ENCODE data around the gene LMBRD2. TPM values are rescaled to one million over a fixed set of nuclear protein-coding genes. Genes with fewer than 3 reads are reported as not detected.

Gene LMBRD2
- total RNA-seq, 4 donors from 2014 or later = 6.9 to 23.2 (median 8.8) TPM

- peaks cover 0 to 4% (median 0%) of the 10 kb centered on the region in 4 donors for H3K27me3 ChIP-seq
- no peaks in the 10 kb centered on the region for H3K36me3 ChIP-seq
- H3K4me3 ChIP-seq = no peak overlapping the region
- TF ChIP-seq CTCF (IDR thresholded peaks at IDR 0.05) (no peak), POLR2A (IDR thresholded peaks at IDR 0.05) (no peak)
- 74 to 79% methylated on average over 5 of the region's 5 CpGs for WGBS, 2 donors
- no peaks in the 10 kb centered on the region for H3K4me1 ChIP-seq
- no peaks in the 10 kb centered on the region for H3K9me3 ChIP-seq
- DNase-seq = no peak
- intact Hi-C loops (cut with DNase I) = no loop called here
- no peak overlapping the region for H3K27ac ChIP-seq
Measured at GRCh38 chr5:36055984-36056383, 95.7 kb downstream of the LMBRD2 start.

- no peak for TF ChIP-seq CTCF (IDR thresholded peaks at IDR 0.05)
- no peak for TF ChIP-seq POLR2A (IDR thresholded peaks at IDR 0.05)
- Histone ChIP-seq H3K27me3 (peaks cover 0 to 4% (median 0%) of the 10 kb centered on the region in 4 donors), H3K4me1 (no peaks in the 10 kb centered on the region), H3K4me3 (no peak overlapping the region), H3K9me3 (no peaks in the 10 kb centered on the region), H3K27ac (no peak overlapping the region), H3K36me3 (no peaks in the 10 kb centered on the region)
- intact Hi-C loops (cut with DNase I) = no loop called here
- WGBS, 2 donors = 44 to 63% methylated on average over 2 to 3 of the region's 3 CpGs
- no peak for DNase-seq
Measured at GRCh38 chr5:36054647-36055046, 97.0 kb downstream of the LMBRD2 start.

- intact Hi-C loops (cut with DNase I) = no loop called here
- no peak for TF ChIP-seq CTCF (IDR thresholded peaks at IDR 0.05)
- TF ChIP-seq POLR2A (IDR thresholded peaks at IDR 0.05) = no peak
- Histone ChIP-seq H3K4me3 (no peak overlapping the region), H3K36me3 (no peaks in the 10 kb centered on the region), H3K4me1 (no peaks in the 10 kb centered on the region), H3K27ac (no peak overlapping the region), H3K9me3 (no peaks in the 10 kb centered on the region), H3K27me3 (no peaks in the 10 kb centered on the region)
- DNase-seq = no peak
Measured at GRCh38 chr5:36052538-36052937, 99.1 kb downstream of the LMBRD2 start.

GRCh38 chr5:36049949-36050348 lies 101.7 kb downstream of the LMBRD2 start:
- no peaks in the 10 kb centered on the region for H3K4me1 ChIP-seq
- no peaks in the 10 kb centered on the region for H3K27me3 ChIP-seq
- no peak overlapping the region for H3K27ac ChIP-seq
- H3K36me3 ChIP-seq = no peaks in the 10 kb centered on the region
- intact Hi-C loops (cut with DNase I) = no loop called here
- 57 to 66% methylated on average over 4 of the region's 4 CpGs for WGBS, 2 donors
- no peak for TF ChIP-seq POLR2A (IDR thresholded peaks at IDR 0.05)
- TF ChIP-seq CTCF (IDR thresholded peaks at IDR 0.05) = no peak
- H3K9me3 ChIP-seq = no peaks in the 10 kb centered on the region
- no peak for DNase-seq
- H3K4me3 ChIP-seq = no peak overlapping the region

Small RNAs within 50 kb of the gene (small RNA-seq; reads per million reads assigned to genes)
- gene AC016612.1 (0 reads per million in 4 donors), gene MIR580 (0.07 to 0.54 (median 0.12) reads per million in 4 donors), gene RNU6-1305P (0 reads per million in 4 donors)

Other genes starting within 250 kb of the LMBRD2 start
- gene CAPSL, start 213.3 kb downstream of the LMBRD2 start, total RNA-seq = not detected
- gene UGT3A1, start 160.5 kb downstream of the LMBRD2 start, total RNA-seq = under 1 TPM in 1 of 4 donors, not detected in 3; 0.11 TPM
- gene UGT3A2, start 85.0 kb downstream of the LMBRD2 start, total RNA-seq = not detected
- 10 to 100 TPM; 10.3 to 41.5 (median 23.6) TPM for gene SKP2, start 224 bp upstream of the LMBRD2 start, total RNA-seq
- gene NADK2, start 90.0 kb upstream of the LMBRD2 start, total RNA-seq = 10 to 100 TPM in 3 of 4 donors, 1 to 10 TPM in 1; 9.0 to 19.6 (median 15.4) TPM
- under 1 TPM in 3 of 4 donors, not detected in 1; 0.30 to 0.57 (median 0.56) TPM for gene RANBP3L, start 150.0 kb upstream of the LMBRD2 start, total RNA-seq

Data from esophagus squamous epithelium (tissue), 5 donors.